HG03039 (cell line): ENCODE measurements around the gene SCAMP1.
A peak's percentile ranks its signal among the peaks of the same experiment; 100 is the strongest.

ENCODE experiments used
- ATAC-seq: cut with Tn5 transposase; IDR thresholded peaks from one replicate; pipeline ENCODE4 v1.9.1; 2021; ENCODE audit warnings: mild to moderate bottlenecking, moderate library complexity; ENCODE audit not compliant: unreplicated experiment

SCAMP1 gene

GRCh38 chr5:78509884-78510769, 149.7 kb downstream of the SCAMP1 start:
- ATAC-seq: peak; percentile 84

GRCh38 chr5:78511121-78511906, 150.9 kb downstream of the SCAMP1 start:
- ATAC-seq: no peak

- no peak for ATAC-seq
Measured at GRCh38 chr5:78512435-78512834, 152.0 kb downstream of the SCAMP1 start.

- ATAC-seq: no peak
Measured at GRCh38 chr5:78513441-78513840, 153.0 kb downstream of the SCAMP1 start.

GRCh38 chr5:78514427-78515330, 154.3 kb downstream of the SCAMP1 start:
- no peak for ATAC-seq

GRCh38 chr5:78515670-78516069, 155.3 kb downstream of the SCAMP1 start:
- ATAC-seq: no peak

GRCh38 chr5:78518365-78519197, 158.2 kb downstream of the SCAMP1 start:
- no peak for ATAC-seq

- ATAC-seq: no peak
Measured at GRCh38 chr5:78519198-78519941, 159.0 kb downstream of the SCAMP1 start.

- ATAC-seq: no peak
Measured at GRCh38 chr5:78521455-78521854, 161.0 kb downstream of the SCAMP1 start.

GRCh38 chr5:78522476-78523260, 162.3 kb downstream of the SCAMP1 start:
- no peak for ATAC-seq

GRCh38 chr5:78523314-78524193, 163.1 kb downstream of the SCAMP1 start:
- no peak for ATAC-seq

- ATAC-seq: no peak
Measured at GRCh38 chr5:78526049-78526525, 165.7 kb downstream of the SCAMP1 start.

GRCh38 chr5:78527054-78527859, 166.8 kb downstream of the SCAMP1 start:
- ATAC-seq: no peak

- ATAC-seq: no peak
Measured at GRCh38 chr5:78527925-78528324, 167.5 kb downstream of the SCAMP1 start.
